GM21381 (cell line): ENCODE results near the gene CLDN9.

Experiments used
- ATAC-seq: cut with Tn5 transposase; IDR thresholded peaks from one replicate; pipeline ENCODE4 v1.9.1; 2021; ENCODE audit warnings: mild to moderate bottlenecking, moderate library complexity; ENCODE audit not compliant: unreplicated experiment

The CLDN9 gene, protein sequence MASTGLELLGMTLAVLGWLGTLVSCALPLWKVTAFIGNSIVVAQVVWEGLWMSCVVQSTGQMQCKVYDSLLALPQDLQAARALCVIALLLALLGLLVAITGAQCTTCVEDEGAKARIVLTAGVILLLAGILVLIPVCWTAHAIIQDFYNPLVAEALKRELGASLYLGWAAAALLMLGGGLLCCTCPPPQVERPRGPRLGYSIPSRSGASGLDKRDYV

DNA sequence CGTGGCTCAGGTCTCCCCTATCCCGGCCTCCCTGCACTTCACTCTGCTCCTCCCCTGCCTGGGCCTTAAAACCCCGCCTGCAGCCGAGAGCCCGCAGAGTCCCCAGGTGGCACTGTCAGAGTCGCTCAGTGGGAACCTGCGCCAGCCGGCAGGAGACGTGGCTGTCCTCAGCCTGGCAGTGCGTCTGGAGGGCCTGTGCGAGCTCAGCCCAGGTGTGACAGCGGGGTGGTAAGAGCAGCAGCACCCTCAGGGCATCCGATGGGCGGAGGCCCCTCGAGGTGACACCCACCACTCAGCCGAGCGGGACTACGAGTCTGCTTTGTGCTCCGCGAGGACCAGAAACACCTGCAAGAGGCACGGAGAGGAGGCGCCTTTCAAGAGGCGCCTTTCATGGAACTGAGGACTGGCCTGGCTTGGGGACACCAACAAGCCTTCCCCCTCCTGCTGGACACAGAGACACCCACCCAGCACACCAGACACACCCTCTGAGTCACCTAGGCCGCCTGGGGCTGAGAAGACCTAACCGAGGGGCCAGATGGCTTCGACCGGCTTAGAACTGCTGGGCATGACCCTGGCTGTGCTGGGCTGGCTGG is at the start of gene CLDN9:
TSS of gene CLDN9 (plus strand) at position 96 of the 593 bp plus-strand sequence. CDS start at position 536, 440 bp downstream.
- no peak for ATAC-seq

DNA sequence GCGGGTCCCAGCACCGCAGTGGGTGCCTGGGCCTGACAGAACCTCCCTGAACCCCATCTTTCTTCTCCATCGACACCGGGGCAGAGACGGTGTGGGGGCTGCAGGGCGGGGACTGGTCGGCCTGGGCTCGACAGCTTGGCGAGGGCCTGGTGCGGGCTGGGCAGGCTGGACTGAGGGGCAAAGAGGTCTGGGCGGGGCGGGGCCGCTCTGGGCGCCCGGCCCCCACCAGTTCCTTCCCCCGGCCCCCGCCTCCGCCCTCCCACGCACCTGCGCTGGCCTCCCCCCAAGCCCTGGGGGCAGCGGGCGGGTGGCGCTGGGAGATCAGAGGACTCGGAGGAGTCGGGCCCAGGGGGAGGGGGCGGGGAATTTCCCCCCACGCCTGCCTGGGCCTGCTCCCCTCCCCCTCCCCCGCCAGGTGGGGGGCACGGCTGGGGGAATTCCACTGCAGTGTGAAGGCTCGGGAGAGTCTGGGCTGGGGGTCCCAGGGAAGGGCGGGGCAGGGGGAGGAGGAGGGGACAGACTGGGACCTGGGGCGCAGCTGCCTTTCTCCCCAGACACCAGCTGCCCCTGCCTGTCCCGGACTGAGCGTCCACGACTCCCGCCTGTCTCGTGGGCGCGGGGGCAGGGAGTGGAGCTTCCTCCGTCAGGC is 49.5 kb upstream of the CLDN9 start:
- ATAC-seq = no peak

DNA sequence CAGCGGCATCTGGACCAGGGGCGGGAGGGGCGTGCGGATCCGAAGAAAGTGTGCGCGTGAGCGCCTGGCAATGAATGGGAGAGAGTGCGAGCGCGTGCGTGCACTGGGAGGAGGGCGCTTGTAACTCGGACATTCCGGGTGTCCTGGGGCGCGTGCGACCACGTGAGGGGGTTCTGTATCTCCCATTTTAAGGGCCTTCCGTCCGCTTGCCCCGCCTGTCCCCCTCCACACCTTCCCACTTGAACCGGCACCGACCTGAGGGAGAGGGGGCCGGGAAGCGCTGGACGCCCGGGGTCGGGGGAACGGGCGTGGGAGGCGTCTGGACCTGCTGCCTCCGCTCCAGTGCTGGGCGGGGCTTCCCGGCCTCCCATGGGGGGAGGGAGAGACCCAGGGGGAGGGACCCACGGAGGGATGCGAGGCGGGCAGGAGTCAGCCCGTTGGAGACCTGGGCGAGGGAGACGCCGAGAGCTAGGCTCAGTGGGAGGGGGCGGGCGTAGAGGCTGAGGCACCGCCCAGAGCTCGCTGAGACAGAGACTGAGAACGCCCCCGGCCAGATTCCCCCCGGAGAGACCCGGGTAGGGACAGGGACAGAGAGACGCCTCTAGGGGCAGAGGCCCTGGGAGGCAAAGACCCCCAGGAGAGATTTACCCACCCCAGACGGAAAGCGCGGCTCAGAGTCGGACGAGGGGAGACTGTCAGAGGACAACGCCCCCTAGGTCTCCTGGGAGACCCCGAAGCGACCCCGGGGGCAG is 48.8 kb upstream of the CLDN9 start, which contains the start of gene KREMEN2:
TSS of gene KREMEN2 (plus strand) at position 553 of the 752 bp plus-strand sequence. CDS start 246 bp downstream, outside the sequence.
- ATAC-seq = no peak

DNA sequence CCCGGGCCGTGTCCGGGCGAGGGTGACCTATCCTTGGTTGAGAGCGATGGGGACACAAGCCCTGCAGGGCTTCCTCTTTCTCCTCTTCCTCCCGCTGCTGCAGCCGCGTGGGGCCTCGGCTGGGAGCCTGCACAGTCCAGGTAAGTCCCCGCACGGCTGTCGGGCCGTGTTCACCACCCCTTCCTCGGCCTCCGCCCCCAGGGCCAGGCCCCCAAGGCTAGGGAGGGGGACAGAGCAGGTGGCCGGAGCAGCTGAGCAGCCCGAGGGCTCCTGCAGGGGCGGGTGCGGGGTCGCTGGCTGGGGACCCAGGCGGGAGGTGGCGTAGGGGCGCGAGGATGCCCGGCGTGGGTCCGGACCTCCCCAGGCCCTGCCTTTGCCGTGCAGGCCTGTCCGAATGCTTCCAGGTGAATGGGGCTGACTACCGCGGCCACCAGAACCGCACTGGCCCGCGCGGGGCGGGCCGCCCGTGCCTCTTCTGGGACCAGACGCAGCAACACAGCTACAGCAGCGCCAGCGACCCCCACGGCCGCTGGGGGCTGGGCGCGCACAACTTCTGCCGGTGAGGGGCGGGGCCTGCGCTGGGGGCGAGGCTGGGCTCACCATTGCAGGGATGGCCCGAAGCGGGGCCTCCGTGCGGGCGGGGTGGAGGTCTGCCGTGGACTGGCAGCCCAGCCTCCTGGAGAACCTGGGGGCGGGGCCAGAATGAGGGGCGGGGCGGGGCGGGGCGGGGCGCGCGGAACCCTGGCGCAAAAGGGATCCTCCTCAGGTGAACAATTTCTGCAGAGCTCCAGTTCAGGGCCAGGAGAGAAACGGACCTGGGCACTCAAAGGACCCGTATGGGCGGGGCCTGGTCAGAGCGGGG is 48.0 kb upstream of the CLDN9 start:
- no peak for ATAC-seq

DNA sequence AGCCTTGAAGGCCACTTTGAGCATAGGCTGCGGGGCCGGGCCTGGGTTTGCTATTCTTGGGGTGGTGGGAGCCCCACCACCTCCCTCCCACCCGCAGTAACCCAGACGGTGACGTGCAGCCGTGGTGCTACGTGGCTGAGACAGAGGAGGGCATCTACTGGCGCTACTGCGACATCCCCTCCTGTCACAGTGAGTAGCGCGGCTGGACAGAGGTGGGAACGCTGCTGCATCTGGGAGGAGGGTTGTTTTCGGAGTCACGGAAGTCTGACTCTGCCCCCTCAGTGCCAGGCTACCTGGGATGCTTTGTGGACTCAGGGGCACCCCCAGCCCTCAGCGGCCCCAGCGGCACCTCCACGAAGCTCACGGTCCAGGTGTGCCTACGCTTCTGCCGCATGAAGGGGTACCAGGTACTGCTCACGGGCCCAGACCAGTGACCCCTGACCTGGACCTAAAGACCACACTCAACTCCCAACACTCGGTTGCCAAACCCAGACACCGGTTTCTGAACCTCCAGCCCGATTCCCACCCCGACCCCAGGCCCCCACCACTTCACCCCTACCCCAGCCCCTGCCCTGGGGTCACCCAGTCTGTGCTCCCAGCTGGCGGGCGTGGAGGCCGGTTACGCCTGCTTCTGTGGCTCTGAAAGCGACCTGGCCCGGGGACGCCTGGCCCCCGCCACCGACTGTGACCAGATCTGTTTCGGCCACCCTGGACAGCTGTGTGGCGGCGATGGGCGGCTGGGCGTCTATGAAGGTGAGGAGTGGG is 46.5 kb upstream of the CLDN9 start:
- ATAC-seq = no peak

DNA sequence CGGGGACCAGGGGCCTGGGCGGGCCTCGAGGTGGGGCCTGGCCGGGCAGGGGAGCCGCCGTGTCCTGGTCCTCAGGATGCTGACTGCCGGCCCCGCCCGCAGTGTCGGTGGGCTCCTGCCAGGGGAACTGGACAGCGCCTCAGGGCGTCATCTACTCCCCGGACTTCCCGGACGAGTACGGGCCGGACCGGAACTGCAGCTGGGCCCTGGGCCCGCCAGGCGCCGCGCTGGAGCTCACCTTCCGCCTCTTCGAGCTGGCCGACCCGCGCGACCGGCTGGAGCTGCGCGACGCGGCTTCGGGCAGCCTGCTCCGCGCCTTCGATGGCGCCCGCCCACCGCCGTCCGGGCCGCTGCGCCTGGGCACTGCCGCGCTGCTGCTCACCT is 45.9 kb upstream of the CLDN9 start:
- no peak for ATAC-seq

DNA sequence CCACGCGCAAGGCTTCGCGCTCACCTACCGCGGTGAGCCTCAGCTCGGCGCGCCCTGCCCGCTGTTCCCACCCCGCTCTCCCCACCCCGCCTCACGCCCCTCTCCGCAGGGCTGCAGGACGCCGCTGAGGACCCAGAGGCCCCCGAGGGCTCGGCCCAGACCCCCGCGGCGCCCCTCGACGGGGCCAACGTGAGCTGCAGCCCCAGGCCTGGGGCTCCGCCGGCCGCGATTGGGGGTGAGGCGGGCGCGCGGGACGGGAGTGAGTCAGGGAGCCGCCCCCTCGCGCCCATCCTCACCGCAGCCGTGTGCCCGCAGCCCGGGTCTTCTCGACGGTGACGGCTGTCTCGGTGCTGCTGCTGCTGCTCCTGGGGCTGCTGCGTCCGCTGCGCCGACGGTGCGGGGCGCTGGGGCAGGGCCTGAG is 45.5 kb upstream of the CLDN9 start:
- ATAC-seq = no peak

DNA sequence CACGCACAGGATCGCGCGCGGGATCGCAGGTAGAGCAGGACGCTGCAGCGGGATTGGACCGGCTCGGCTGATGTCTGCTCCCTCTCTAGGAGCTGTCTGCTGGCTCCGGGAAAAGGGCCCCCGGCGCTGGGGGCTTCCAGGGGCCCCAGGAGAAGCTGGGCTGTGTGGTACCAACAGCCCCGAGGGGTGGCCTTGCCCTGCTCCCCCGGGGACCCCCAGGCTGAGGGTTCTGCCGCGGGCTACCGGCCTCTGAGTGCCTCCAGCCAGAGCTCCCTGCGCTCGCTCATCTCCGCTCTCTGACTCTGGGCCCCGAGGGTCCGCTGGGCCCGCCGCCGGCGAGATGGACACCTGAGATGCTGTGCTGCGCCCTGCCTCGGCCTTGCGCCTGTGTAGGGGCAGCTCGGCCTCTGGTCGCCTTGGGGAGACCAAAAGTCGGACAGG is 45.0 kb upstream of the CLDN9 start:
- no peak for ATAC-seq

DNA sequence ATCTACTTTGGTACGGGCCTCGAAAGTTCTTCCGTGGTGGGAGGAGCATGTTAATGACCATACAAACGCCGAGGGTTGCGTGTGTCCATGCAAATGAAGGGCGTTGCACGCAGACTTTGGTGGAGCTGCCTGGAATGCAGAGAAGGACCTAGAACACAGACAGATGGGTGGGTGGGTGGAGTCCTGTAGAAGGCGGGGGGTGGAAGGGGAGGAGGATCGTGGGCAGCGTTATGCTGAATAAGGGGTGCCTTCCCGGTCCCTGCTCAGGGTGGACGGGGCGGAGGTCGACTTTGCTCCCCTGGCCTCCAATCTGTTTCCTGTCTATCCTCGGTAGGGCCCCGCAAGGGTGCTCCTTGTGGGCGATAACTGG is 44.4 kb upstream of the CLDN9 start:
- no peak for ATAC-seq

DNA sequence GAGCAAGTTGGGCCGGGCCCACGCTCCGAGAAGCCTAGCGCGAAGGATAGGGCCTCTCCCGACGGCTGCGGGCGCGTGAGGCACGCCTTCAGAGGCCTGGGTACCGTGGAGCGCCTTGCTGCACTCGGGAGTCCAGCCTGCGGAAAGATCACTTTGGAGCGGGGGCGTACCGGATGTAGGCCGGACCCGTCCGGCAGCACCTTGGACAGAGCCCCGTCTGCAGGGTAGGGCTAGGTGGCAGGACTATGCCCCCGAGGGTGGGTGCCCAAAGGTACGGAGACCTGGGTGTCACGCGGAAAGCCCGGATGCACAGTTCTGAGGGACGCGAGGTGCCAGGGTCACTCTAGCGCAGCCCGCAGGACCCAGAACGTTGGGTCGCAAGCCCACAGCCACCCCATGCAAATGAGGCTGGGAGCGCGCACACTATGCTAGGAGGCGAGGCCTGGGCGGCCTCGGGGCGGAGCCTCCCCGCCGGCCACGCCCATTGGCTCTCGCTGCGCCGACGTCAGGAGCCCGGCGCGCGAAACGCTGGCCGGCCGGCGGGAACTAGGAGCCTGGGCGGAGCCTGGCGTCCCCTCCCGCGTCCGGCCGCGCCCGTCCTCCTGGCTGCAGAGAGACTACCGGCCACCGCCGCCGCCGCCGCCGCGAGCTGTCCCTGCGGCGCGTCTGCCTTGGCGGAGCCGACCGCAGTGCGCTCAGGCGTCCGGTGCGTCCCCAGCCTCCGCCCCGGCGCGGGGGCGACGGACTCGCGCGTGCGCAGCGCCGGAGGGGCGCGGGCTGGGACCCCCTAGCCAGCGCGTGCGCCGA is 43.8 kb upstream of the CLDN9 start, which contains the start of gene PAQR4:
TSS of gene PAQR4 (plus strand) at position 611 of the 807 bp plus-strand sequence. CDS start 327 bp downstream, outside the sequence.
- ATAC-seq = peak; percentile 76

DNA sequence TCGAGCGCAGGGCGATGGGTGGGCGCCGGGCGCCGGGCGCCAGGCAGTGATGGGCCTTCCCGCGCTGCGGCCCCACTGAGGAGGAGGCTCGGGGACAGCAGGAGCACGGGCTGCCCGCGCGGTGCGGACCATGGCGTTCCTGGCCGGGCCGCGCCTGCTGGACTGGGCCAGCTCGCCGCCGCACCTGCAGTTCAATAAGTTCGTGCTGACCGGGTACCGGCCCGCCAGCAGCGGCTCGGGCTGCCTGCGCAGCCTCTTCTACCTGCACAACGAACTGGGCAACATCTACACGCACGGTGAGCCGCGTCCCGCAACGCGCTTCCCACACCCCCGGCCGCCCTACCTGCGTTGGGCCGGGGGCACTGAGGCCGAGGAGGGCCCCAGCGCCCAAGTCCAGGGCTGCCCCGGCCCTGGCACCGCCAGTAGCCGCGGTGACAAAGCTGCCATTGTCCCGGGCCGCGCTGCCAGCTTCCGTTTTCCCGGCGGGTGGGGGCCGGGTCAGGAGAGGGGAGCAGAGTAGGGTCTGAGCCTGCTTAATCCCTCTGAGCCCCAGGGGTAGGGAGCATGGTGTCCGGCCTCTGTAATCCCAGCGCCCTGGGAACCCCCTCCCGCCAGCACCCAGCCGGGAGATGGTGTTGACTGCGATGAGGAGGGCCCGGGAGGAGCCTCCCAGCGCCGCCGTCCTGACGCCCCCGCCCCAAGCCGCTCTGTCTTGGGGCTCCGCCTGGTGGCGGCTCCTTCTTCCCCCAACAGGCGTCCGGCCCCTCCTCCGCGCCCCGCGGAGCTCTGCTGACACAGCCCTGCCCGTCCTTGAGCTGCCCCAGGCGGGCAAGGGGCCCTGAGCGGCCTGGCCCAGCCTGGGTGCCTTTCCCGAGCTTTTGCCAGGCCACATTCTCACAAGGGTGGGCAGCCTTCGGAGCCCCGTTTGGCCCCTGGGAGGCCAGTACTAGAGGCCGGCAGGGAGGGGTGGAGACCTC is 42.9 kb upstream of the CLDN9 start:
- ATAC-seq = peak; percentile 15

DNA sequence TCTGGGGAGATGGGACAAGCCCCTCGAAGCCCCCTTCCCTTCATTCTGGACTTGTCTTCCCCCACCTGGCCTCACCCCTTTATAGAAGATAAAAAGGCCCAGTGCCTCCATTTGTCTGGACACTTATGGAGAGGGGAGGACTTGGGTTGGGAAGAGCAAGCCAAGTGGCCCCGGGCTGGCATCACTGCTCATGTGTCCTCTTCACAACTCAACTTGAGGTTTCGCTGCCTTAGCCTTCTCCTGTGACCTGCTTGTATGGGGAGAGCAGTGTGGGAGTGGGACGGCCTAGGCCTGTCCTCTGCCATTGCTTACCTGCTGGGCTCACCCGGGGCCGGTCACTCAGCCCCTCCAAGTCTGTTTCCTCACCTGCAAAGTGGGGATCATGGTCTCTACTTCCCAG is 42.2 kb upstream of the CLDN9 start:
- ATAC-seq = no peak

DNA sequence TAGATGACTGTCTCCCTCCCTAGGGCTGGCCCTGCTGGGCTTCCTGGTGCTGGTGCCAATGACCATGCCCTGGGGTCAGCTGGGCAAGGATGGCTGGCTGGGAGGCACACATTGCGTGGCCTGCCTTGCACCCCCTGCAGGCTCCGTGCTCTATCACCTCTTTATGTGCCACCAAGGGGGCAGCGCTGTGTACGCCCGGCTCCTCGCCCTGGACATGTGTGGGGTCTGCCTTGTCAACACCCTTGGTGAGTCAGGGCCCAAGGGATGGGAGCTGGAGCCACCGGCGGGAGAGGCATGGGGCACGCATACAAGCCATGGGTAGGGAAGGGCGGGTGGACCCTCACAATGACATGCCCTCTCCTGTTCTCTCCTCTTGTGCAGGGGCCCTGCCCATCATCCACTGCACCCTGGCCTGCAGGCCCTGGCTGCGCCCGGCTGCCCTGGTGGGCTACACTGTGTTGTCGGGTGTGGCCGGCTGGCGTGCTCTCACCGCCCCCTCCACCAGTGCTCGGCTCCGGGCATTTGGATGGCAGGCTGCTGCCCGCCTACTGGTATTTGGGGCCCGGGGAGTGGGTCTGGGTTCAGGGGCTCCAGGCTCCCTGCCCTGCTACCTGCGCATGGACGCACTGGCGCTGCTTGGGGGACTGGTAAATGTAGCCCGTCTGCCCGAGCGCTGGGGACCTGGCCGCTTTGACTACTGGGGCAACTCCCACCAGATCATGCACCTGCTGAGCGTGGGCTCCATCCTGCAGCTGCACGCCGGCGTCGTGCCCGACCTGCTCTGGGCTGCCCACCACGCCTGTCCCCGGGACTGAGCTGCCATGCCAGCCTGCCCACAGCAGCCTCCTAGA is 41.4 kb upstream of the CLDN9 start:
- ATAC-seq = no peak

DNA sequence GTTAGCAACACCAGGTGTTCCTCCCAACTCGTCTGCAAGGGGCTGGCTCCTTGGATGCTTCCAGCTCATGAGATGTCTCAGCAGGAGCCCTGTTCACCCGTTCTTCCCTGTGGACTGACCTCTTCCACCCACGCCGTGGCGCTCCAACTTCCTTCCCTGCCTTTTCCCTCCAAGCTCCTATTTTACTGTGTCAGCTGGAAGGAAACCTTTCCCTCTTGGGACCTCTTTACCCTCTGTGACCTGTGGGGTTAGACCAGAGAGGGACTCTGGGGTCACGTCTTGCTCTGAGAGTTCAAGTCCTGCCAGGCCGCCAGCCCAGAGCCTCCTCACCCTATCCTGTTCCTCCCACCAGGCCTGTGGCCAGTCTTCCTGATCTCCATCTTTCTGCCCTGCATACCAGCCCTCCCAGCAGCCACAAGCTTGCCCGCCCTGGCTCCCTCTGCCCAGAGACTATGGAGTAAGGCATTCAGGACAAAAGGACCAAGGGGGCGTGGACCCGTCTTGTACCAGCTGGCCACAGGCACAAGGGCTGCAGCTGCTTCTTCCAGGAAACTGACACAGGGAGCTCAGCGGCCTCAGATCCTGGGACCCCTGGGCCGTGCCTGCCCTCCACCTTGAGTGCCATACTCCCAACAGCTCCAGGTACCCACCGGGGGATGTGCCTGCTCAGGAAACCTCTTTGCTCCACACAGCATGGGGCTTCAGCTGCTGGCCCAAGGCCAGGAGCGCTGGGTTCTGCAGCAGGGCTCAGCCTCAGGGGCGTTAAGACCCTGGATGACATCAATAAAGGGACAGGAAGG is 40.5 kb upstream of the CLDN9 start:
- ATAC-seq = no peak

DNA sequence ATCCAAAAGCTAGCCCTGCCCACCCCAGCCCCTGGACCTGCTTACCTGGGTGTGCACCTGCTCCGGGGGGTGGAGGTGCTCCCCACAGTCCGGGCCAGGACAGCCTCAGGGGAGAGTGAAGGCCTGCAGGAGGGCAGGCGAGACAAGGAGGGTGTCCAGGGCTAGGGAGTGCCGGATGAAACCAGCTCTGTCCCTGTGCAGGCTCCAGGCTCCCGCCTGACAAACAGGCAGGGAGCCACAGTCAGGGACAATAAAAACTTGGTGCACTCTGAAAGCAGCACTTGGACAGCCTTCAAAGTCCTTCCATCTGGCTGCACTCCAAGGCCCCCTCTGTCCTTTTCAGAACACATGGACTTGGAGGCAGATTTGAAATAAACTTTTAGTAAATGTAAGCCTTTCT is 39.6 kb upstream of the CLDN9 start:
- ATAC-seq = no peak
